HG02623 (cell line): ENCODE data around the gene NRM.

Source experiments
- ATAC-seq: cut with Tn5 transposase; IDR thresholded peaks from one replicate; pipeline ENCODE4 v1.9.1; 2021; ENCODE audit warnings: moderate library complexity; ENCODE audit not compliant: unreplicated experiment

The NRM gene

DNA sequence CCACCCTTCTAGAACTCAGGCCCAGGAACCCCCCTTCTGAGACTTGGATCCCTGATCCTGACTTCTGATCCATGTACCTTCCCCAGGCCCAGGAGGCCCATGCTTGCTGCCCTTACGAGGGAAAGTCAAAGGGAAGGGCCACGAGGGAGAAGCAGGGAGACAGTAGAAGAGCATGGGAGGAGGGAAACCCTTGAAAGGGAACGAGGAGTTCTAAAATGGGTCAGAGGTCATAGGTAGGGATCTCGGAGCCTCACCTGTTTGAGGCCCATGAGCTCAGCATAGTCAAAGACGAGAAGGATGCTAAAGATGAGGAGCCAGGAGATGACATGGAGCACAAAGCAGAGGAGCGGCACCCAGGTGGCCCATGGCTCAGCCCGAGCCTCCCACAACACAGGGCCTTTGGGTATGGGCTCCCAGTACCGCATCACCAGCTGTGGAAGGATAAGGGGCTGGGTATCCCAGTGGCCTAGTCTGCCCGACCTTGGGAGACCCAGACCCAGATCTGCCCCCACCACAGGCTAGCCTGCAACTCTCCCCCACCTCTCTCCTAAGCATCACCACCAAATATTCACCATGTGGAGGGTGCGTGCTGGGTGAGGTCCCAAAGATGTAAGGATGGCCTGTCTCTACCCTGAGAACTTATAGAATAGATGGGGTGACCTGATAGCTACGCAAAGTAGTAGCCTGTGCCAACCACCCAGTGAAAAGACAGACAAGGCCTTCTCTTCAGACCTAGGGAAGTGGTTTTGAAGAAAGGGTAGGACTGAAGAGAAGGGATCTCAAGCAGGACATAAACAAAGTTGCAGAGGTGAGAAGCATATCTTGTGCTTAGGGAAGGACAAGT is 1.5 kb downstream of the NRM start:
- no peak for ATAC-seq

GRCh38 chr6:30688569-30688968 is 2.2 kb downstream of the NRM start:
- ATAC-seq = no peak

DNA sequence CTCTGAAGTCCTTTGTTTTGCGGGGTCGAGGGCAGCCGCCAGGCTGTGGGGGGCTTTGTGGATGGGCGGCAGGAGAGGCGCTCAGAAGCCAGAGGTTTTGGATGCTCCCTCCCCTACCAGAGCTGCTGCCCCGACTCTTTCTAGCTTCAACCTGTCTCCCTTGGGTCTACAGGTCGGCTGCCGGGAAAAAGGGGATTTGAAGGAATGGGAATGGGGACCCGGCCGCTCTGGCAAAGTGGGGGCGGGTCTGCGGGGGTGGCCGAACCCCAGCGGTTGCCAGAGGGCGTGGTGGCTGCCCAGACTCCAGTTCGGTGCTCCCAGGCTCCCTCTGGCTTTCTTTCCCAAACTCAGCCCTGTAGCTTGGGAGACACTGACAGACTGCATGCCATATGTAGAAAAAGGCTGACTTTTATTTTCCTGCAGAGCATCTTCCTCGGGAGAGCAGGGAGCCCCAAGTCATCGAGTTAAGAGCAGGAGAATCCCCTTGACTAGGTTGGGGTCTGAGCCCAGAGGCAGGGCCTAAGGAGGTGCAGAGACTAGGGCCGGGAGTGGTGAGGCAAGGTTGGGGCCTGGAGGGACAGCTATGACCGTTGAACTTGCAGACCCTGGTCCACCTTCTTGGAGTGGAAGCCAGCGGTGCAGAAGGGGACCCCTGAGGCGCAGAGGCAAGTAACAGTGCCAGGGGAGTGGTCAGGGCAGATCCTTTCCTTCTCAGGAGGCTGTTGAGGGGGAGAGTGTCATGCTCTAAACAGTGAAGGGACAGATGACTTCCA is 2.9 kb downstream of the NRM start:
- ATAC-seq = no peak

- peak; percentile 32 for ATAC-seq
These were observed 3.7 kb downstream of the NRM start for GRCh38 chr6:30686908-30687658.

GRCh38 chr6:30686009-30686907 is 4.5 kb downstream of the NRM start, which contains the start of gene PPP1R18:
Gene PPP1R18, minus strand, starts transcription at chr6:30686645. Its CDS starts 627 bp downstream, at chr6:30686018.
- ATAC-seq = peak; percentile 12

DNA sequence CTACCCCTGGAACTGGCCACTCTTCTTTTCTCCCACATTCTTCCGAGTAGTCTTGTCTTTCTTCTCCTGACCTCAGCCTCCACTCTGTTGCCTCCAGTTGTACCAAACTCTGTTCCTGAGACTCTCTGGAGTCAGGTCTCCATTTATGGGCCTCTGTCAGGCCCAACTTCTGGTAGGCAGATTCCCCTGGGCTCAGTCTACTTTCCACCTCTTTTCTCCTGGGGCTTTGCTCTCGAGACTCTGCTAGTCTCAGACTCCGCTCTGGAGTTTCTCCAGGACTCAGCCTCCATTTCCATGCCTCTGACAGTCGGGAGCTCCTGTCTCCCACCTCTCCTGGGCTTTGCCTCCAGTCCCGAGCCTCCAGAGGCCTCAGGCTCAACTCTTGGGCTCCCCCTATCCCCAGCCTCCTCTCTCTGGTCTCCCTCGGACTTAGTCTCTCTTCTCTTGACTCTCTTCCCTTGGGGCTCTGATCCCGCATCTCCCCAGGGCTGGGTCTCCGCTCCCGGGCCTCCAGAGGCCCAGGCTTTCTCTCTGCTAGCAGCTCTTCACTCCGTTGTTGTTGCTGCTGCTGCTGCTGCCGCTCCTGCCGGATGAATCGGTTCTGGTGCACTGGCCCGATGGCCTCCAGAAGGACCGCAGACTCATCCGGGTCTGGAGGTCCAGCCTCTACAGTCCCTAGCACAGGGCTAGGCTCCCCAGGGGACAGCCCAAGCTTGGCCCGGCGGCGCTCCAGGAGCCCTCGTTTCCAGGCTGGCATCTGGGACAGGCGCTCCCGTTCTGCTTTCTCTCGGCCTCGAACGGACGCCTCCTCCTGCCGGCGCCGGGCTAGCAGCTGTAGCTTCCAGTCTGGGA is 5.4 kb downstream of the NRM start:
- no peak for ATAC-seq

- ATAC-seq = no peak
These were observed 6.2 kb downstream of the NRM start for GRCh38 chr6:30684386-30685156.

- no peak for ATAC-seq
These were observed 6.8 kb downstream of the NRM start for GRCh38 chr6:30683980-30684338.

DNA sequence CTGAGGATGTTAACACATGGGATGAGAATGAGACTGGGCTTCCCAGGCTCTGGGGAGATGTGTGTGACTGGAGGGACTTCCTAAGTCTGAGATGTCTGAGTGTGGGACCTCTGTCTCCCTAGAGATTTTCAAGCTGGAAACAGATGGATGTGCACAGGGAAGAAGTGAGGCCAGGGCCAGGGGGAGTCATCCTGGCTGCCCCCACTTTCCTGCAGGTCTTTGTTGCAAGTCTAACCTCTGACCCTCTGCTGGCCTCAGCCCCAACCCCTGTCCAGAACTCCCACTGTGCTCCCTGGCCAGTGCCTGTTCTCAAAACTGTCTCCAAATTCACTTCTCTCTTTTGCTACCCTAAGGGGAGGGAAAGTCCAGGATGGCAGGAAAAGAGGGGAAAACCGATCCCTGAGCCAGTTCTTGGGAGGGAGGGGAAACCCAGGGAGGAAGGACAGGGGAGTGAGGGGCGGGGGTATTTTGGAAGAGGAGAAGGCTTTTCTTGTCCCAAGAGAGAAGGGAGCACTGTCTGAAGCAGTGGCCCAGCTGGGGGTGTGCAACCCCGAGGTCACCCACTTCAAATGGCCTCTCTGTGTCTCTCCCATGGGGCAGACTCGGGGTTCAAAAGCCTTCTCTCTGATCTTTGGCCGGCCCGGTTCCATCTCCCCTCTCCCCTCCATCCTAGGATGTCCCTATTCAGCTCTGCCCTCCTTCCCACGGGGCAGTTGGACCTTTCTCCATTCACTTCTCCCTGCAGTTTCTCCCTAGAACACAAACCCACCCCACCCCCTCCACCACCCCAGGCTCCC is 7.4 kb downstream of the NRM start:
- no peak for ATAC-seq

- peak; percentile 38 for ATAC-seq
These were observed 8.4 kb downstream of the NRM start for GRCh38 chr6:30682143-30683117.

DNA sequence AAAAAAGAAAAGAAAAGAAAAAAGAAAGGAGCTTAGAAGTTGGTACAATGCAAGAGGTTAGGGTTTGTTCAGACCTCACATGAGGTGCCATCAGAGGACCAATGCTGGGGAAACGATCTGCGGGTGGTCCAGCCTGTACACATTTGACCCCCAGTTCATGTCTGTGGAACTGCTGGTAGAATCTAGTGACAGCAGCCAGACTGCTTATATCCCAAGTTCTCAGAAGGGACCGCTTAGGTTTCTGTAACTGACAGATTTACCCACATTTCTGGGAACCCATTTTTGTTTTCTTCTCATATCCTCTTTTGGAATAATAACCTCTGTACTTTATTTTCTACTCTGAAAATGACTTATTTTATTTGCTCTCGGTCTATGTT is 9.0 kb downstream of the NRM start:
- ATAC-seq = no peak

GRCh38 chr6:30679765-30680535 is 10.8 kb downstream of the NRM start:
- no peak for ATAC-seq

DNA sequence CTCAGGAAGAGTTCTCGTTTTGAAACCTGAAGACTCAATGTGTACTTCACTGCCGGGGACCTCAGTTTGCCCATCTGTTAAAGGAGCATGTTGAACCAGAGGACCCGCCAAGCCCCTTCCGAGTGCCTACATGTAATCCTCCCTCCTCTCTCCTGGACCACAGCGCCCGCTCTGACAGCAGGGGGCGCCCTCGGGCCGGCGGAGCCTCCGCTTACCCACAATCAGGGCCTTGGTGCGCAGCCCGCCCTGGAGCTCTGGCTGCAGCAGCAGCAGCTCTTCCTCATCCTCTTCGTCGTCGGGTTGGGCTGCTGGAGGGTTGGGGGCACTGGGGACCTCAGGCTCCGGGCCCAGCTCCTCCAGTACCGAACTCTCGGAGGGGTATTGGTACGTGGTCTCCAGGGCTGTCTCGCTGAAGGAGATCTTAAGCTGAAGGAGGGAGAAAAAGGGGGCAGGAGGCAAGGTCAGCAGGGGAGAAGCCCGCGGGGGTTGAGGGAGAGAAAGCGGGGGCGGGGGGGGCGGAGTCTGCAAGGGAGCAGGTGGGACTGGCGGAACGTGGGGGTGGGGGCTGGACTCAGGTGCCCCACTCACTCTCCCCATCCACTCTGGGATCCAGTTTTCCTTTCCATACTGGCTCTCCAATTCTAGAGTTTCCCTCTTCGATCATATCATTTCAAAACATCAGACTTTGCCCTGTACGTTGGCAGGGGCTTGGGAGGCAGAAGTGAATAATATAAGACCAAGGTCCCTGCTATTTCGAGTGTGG is 11.6 kb downstream of the NRM start:
- ATAC-seq = peak; percentile 41

DNA sequence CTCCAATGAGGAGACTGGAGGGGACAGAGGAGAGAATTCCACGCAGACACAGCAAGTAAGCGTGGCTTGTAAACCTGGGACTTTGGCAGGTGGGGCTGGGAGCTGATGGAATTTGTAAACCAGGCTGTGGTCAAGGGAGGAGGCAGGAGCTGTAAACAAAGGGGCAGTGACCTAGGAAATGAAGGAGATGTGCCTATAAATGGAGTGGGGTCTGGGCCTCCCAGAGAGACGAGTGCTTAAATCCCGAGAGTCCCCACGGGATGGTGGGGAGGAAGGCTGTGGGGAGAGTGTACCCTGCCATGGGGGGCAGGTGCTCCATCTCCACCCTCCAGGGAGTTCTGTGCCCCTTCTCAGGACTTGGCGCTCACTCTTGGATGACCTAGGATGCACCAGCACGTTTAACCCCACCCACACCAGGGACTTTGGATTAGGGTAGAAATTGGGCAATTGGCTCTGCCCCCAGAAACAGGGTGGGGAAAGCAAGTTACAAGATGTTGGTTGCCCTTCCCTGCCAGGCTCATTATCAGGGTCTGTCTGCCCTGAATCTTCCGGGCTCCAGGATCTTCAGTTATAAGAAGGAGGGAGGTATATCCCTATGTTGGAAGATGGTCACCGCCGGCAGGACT is 14.0 kb downstream of the NRM start:
- no peak for ATAC-seq
